ENCODE measurements around the gene MACROH2A1.

GRCh38 chr5:135391869-135392255 lies 7.2 kb downstream of the MACROH2A1 start:
- TF ChIP-seq CTCF (IDR thresholded peaks at IDR 0.05; ENCODE audit: insufficient read depth, low read length, poor library complexity, severe bottlenecking) (no peak), EZH2phosphoT487 (conservative IDR thresholded peaks at IDR 0.05; ENCODE audit: low read length) (no peak)
